ENCODE data around the gene FADS3. TPM values are rescaled to one million over a fixed set of nuclear protein-coding genes. Genes with fewer than 3 reads are reported as not detected.

The FADS3 gene
- total RNA-seq, 1 experiment from 2014 or later: 161 TPM

DNA sequence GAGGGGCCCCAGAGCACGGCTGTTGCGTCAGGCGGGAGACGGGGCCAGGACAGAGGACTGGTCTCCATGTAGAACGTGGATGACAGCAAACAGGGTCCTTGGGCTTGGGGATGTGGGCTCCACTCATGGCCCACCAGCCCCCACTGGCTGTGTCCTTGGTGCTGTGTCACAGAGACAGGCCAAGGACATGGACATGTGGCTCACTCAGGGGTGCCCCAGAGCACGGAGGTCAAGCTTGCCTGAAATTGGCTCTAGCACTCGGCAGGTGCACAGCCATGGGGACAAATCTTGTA lies 48.9 kb downstream of the FADS3 start:
- H3K36me3 ChIP-seq: no peaks in the 10 kb centered on the region

DNA sequence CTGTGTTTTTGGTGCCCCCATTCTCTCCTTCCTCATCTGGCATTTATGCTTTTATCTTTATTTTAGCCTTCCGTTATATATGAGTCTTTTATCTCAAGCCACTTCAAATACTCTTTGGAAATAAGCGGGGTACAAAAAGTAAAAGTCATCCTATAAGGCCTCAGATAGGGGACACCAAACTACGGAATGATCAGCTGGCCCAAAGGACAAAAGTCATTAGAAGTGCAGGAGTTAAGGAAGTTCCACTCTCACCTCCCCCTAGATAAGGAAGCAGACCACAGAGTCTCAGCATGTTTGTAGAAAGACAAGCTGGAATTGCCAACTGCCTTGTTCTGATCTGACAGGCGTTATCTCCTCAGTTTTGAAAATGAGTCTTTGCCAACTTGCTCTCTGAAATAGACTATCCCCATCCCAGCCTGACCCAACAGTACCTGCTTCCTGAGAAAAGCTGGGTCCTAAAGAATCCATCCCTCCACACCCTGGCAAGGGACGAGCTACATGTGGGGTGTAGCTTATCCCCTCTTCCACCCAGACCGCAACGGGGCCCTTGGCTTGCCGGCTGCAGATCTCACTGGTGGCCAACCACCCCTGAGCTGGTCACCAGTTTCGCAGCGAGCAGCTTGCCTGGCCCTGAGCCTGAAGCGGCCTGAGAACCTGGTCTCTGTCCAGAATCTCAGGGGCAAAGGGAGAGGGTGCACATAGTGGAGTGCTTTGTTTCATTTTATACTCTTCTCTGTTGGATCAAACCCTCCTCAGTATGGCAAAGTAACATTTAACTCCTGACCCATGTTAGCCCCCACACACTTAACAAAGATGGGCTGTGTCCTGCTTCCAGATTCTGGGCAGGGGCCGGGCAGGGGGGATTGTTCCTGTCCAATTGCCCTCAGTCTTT lies 49.5 kb downstream of the FADS3 start:
- no peak for DNase-seq (ENCODE audit: low read depth in 1 of 2, low spot score in 2 of 2)
- Histone ChIP-seq H3K4me1 (replicated peaks) (no peaks in the 10 kb centered on the region), H3K9me3 (replicated peaks) (no peaks in the 10 kb centered on the region), H3K27ac (no peak overlapping the region), H3K36me3 (no peaks in the 10 kb centered on the region), H3K4me3 (no peak overlapping the region), H3K27me3 (replicated peaks) (no peaks in the 10 kb centered on the region)

More for the DNA sequence above, 48.9 kb downstream of the FADS3 start:
- no peak for DNase-seq (ENCODE audit: low read depth in 1 of 2, low spot score in 2 of 2)
- Histone ChIP-seq H3K9me3 (replicated peaks) (no peaks in the 10 kb centered on the region), H3K4me1 (replicated peaks) (no peaks in the 10 kb centered on the region), H3K27me3 (replicated peaks) (no peaks in the 10 kb centered on the region), H3K27ac (no peak overlapping the region), H3K4me3 (no peak overlapping the region)

DNA sequence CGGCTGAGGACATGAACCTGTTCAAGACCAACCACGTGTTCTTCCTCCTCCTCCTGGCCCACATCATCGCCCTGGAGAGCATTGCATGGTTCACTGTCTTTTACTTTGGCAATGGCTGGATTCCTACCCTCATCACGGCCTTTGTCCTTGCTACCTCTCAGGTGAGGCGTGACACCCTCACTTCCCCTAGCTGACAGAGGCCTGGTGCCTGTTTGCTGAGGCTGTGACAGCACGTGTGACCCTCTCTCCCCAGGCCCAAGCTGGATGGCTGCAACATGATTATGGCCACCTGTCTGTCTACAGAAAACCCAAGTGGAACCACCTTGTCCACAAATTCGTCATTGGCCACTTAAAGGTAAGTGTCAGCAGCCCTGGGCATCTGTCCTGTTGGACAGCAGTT lies 51.0 kb downstream of the FADS3 start:
- H3K4me3 ChIP-seq: no peak overlapping the region
- no peaks in the 10 kb centered on the region for H3K36me3 ChIP-seq
- no peak overlapping the region for H3K27ac ChIP-seq
- H3K9me3 ChIP-seq (replicated peaks): no peaks in the 10 kb centered on the region
- H3K27me3 ChIP-seq (replicated peaks): no peaks in the 10 kb centered on the region
- no peak for DNase-seq (ENCODE audit: low read depth in 1 of 2, low spot score in 2 of 2)
- H3K4me1 ChIP-seq (replicated peaks): no peaks in the 10 kb centered on the region

DNA sequence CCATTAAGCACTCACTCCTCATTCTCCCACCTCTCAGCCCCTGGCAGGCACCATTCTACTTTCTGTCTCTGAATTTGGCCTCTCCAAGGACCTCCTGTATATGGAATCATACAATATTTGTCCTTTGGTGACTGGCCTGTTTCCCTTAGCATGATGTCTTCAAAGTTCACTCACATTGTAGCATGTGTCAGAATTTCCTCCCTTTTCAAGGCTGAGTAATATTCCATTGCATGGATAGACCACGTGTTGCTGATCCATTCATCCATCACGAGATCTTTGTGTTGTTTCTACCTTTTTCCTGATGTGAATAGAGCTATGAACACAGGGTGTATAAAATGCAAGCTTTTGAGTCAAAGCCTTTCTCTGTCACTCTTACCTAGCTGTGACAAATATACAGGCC lies 51.6 kb downstream of the FADS3 start:
- no peaks in the 10 kb centered on the region for H3K9me3 ChIP-seq (replicated peaks)
- H3K27ac ChIP-seq: no peak overlapping the region
- DNase-seq (ENCODE audit: low read depth in 1 of 2, low spot score in 2 of 2): no peak
- H3K4me3 ChIP-seq: no peak overlapping the region
- H3K4me1 ChIP-seq (replicated peaks): no peaks in the 10 kb centered on the region
- no peaks in the 10 kb centered on the region for H3K36me3 ChIP-seq
- H3K27me3 ChIP-seq (replicated peaks): no peaks in the 10 kb centered on the region

DNA sequence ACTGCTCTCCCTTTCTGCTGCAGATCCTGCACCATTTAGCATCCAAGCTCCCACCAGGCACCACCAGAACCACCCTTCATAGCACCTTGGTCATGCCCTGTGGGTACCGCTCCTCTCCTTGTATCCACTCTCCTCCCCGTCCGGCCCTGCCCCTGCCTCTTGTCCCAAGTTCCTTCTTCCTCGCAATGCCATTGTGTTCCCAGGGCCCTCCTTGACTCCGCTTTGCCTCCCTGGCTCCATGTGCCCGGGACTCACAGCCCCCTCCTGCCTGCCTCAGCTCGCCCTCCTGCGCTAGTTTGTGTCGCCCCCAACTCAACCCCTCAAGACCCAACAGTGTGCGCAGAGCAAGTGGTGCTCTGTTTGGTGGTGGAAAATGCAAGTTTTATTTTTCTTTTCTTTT lies 52.4 kb downstream of the FADS3 start:
- H3K27ac ChIP-seq: no peak overlapping the region
- DNase-seq (ENCODE audit: low read depth in 1 of 2, low spot score in 2 of 2): no peak
- no peaks in the 10 kb centered on the region for H3K9me3 ChIP-seq (replicated peaks)
- H3K4me1 ChIP-seq (replicated peaks): no peaks in the 10 kb centered on the region
- H3K27me3 ChIP-seq (replicated peaks): no peaks in the 10 kb centered on the region
- no peaks in the 10 kb centered on the region for H3K36me3 ChIP-seq
- H3K4me3 ChIP-seq: no peak overlapping the region

DNA sequence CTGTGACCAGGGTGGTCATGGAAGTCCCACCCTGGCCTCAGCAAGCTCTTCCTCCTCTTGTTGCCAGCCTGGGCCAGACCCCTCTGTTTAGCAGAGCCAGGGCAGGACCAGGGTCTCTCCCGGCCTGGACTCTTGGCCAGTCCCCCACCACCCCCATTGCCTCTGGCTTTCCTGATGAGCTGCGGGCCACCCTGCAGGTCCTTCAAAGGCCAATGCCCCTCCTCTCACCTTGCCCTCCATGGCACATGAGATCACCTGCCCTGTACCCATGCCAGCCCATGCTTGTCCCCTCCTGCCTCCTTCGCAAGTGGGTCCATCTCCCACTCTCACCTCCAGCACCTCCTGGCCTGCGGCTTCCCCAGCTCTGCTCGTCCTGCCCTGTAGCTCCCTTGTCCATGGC lies 52.8 kb downstream of the FADS3 start:
- no peaks in the 10 kb centered on the region for H3K36me3 ChIP-seq
- no peaks in the 10 kb centered on the region for H3K27me3 ChIP-seq (replicated peaks)
- DNase-seq (ENCODE audit: low read depth in 1 of 2, low spot score in 2 of 2): no peak
- no peaks in the 10 kb centered on the region for H3K4me1 ChIP-seq (replicated peaks)
- no peak overlapping the region for H3K27ac ChIP-seq
- no peak overlapping the region for H3K4me3 ChIP-seq
- no peaks in the 10 kb centered on the region for H3K9me3 ChIP-seq (replicated peaks)

DNA sequence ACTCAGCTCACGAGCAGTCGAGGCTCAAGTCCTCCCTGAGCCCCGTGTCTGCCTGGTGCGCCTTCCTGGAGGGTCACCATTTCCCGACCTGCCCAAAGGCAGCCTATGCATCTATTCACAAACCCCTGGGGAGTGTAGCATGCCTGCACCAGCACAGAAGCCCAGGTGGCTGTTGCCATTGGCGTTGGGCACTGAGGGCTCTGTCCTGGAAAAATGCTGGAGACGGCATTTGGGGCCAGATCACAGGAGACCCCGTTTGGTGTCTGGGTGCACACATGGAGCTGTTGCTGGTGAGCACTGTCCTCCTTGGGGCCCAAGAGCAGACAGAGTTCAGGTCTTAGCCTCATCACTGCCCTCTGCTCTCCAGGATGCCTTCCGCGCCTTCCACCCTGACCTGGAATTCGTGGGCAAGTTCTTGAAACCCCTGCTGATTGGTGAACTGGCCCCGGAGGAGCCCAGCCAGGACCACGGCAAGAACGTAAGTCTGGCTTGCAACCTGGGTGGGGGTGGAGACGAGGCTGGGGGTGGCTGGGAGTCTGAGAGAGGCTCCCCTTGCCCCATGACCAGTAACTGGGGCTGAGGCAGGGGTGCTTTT lies 53.8 kb downstream of the FADS3 start:
- Histone ChIP-seq H3K4me3 (no peak overlapping the region), H3K27ac (no peak overlapping the region), H3K9me3 (replicated peaks) (no peaks in the 10 kb centered on the region), H3K27me3 (replicated peaks) (no peaks in the 10 kb centered on the region), H3K4me1 (replicated peaks) (no peaks in the 10 kb centered on the region), H3K36me3 (no peaks in the 10 kb centered on the region)
- DNase-seq (ENCODE audit: low read depth in 1 of 2, low spot score in 2 of 2): no peak

DNA sequence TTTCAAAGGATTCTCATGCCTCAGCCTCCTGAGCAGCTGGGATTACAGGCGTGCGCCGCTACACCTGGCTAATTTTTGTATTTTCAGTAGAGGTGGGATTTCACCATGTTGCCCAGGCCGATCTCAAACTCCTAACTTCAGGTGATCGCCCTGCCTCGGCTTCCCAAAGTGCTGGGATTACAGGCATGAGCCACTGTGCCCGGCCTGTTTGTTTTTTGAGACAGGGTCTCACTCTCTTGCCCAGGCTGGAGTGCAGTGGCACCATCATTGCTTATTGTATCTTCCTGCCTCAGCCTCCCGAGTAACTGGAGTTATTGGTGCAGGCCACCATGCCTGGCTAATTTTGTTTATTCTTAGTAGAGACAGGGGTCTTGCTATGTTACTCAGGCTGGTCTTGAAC lies 55.2 kb downstream of the FADS3 start:
- Histone ChIP-seq H3K9me3 (replicated peaks) (no peaks in the 10 kb centered on the region), H3K27me3 (replicated peaks) (no peaks in the 10 kb centered on the region), H3K36me3 (no peaks in the 10 kb centered on the region), H3K4me3 (no peak overlapping the region), H3K4me1 (replicated peaks) (no peaks in the 10 kb centered on the region), H3K27ac (no peak overlapping the region)
- no peak for DNase-seq (ENCODE audit: low read depth in 1 of 2, low spot score in 2 of 2)

DNA sequence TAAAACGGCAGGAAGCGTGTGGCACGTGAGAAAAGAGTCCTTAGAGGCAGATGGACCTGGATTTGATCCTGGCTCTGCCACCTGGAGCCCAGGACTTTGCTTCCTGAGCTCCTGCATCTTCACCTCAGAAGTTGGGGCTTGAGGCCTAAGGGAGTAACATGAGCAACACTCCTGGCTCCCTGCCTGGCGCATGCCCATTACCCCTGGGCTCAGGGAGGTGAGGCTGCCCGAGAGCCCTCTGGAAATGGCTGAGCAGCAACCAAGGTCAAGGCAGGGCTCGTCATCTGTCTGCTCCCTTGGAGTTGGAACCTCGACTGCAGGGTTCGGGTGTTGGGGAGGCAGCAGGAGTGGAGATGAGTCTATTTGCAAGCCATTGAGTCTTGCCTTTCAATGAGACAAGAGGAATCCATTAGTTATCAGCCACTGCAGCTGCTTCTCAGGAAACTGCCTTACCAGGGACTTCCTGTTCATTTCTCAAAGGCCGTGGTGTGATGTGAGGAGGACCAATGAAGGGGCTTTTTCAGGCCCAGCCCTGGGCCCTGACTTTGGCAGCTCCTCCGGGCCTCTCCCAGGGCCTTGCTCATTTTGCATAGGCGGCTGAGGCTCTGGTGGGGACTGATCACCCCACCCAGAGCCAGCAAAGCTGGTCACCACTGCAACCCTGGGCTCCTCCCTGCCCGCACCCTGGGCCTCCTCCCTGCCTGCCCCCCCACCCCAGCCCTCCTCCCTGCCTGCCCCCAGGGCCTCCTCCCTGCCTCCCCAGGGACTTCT lies 56.9 kb downstream of the FADS3 start:
- Histone ChIP-seq H3K27ac (no peak overlapping the region), H3K36me3 (no peaks in the 10 kb centered on the region), H3K4me1 (replicated peaks) (no peaks in the 10 kb centered on the region), H3K27me3 (replicated peaks) (peaks cover 13% of the 10 kb centered on the region), H3K4me3 (no peak overlapping the region), H3K9me3 (replicated peaks) (no peaks in the 10 kb centered on the region)
- DNase-seq (ENCODE audit: low read depth in 1 of 2, low spot score in 2 of 2): no peak

DNA sequence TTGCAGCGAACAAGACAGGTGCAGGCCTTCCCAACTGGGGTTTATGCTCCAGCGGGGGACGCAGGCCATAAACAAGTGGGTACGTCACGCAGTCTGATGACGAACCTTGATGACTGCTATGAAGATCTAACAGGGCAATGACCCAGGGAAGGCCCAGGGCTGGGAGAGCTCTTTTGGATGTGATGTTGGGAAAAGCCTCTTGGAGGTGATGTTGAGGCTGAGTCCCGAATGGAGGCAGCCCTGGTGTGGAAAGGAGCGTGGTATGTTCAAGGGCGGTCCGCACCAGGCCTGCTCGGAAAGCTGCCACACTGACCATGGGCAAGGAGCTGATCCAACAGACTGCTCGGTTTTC lies 57.4 kb downstream of the FADS3 start:
- H3K4me1 ChIP-seq (replicated peaks): peaks cover 4% of the 10 kb centered on the region
- H3K4me3 ChIP-seq: no peak overlapping the region
- H3K27ac ChIP-seq: no peak overlapping the region
- H3K9me3 ChIP-seq (replicated peaks): no peaks in the 10 kb centered on the region
- DNase-seq (ENCODE audit: low read depth in 1 of 2, low spot score in 2 of 2): no peak
- no peaks in the 10 kb centered on the region for H3K36me3 ChIP-seq
- peaks cover 19% of the 10 kb centered on the region for H3K27me3 ChIP-seq (replicated peaks)

DNA sequence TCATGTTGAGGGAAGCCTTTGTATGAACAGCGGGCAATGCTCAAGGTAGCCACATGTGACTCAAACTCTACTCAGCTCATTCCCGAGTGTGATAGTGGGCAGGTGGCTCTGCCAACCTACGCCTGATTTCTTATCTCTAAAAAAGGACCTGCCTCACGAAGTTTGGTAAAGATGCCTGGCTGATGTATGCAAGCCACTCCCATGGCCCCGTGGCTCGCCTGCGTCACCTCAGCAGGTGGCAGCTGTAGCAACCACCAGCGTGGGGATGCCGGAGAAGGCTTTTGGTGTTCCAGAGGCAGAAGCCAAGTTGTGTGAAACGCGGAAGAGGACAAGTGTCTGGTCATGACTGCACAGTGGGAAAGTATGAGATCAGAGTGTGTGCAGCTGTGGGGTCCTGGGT lies 57.9 kb downstream of the FADS3 start:
- Histone ChIP-seq H3K27ac (no peak overlapping the region), H3K4me3 (no peak overlapping the region), H3K27me3 (replicated peaks) (peaks cover 23% of the 10 kb centered on the region), H3K4me1 (replicated peaks) (peaks cover 8% of the 10 kb centered on the region), H3K36me3 (0 out of 2 replicates have a peak, but pooled peaks cover under 1% of the 10 kb centered on the region), H3K9me3 (replicated peaks) (no peaks in the 10 kb centered on the region)
- DNase-seq (ENCODE audit: low read depth in 1 of 2, low spot score in 2 of 2): no peak

DNA sequence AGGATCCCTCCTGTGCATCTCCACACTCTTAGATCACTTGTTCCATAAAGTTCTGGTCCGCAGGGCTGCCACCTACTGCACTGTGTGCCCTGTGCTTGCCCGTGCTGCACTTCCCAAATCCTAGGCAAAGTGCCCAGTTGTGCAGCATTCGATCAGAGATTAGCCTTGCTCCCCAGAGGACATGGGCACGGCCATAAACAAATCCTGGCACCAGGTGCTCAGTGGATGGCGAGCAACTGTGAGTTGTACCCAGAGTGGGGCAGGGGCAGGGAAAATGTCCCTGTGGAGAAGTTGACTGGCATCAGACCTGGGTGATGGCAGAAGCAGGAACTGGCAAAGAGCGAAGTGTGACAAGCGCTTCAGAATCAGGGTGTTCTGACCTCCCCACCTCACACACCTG lies 58.6 kb downstream of the FADS3 start:
- peaks cover 15% of the 10 kb centered on the region for H3K4me1 ChIP-seq (replicated peaks)

DNA sequence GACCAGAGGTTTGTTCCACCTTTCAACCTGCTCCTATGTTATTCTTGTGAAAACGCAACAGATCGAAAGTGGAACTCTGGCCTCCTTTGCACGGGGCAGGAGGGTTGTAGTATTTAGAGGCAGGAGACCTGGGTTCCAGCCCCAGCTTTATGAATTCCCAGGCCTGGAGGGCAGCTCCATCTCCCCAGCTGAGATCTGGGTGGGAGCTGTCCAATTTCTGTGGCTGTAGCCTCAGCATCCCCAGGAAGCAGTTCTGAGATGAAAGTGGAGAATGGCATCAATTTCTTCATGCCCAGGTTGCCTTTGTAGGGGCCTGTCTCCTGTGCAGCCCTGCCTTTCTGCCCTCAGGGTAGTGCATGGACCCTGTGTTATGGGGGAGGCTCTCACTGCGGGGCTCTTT lies 59.1 kb downstream of the FADS3 start:
- peaks cover 36% of the 10 kb centered on the region for H3K27me3 ChIP-seq (replicated peaks)
- 0 out of 2 replicates have a peak, but pooled peaks cover 4% of the 10 kb centered on the region for H3K36me3 ChIP-seq
- H3K9me3 ChIP-seq (replicated peaks): no peaks in the 10 kb centered on the region
- H3K27ac ChIP-seq: no peak overlapping the region
- H3K4me3 ChIP-seq: no peak overlapping the region
- H3K4me1 ChIP-seq (replicated peaks): peaks cover 21% of the 10 kb centered on the region
- no peak for DNase-seq (ENCODE audit: low read depth in 1 of 2, low spot score in 2 of 2)

More for the DNA sequence above, 58.6 kb downstream of the FADS3 start:
- H3K9me3 ChIP-seq (replicated peaks): no peaks in the 10 kb centered on the region
- 0 out of 2 replicates have a peak, but pooled peaks cover 4% of the 10 kb centered on the region for H3K36me3 ChIP-seq
- H3K27me3 ChIP-seq (replicated peaks): peaks cover 30% of the 10 kb centered on the region
- H3K4me3 ChIP-seq: no peak overlapping the region
- no peak for DNase-seq (ENCODE audit: low read depth in 1 of 2, low spot score in 2 of 2)
- no peak overlapping the region for H3K27ac ChIP-seq
